Central memory CD8-positive, alpha-beta T cell (primary cell): Measurements from ENCODE around the gene SUPT7L.
"Not testable (repeated sequence)": the region's sequence is repeated elsewhere in the genome, so short reads cannot be mapped to it uniquely, and the experiment has no call there.

Experiments
- ATAC-seq: fragments of 150-1000 bp; cut with Tn5 transposase; replicated peaks from 2 replicates; pipeline ENCODE4 v1.10.0; 2022; ENCODE audit warnings: mild to moderate bottlenecking, moderate FRiP score, moderate number of reproducible peaks; ENCODE audit not compliant: poor library complexity, severe bottlenecking; ENCODE audit errors: extremely low read depth
- DNase-seq, 2 donors: peaks; one replicate each; pipeline ENCODE4 v3.0.0; 2021; ENCODE audit warnings: low spot score in 2 of 2
- H3K27ac Mint-ChIP-seq: one replicate; pipeline ENCODE4 v1.8.0; 2022; ENCODE audit warnings: low read depth, mild to moderate bottlenecking, moderate library complexity, mixed read lengths
- H3K27me3 Mint-ChIP-seq: one replicate; pipeline ENCODE4 v1.8.0; 2022; ENCODE audit warnings: mixed read lengths
- H3K36me3 Mint-ChIP-seq: one replicate; pipeline ENCODE4 v1.8.0; 2022; ENCODE audit warnings: mild to moderate bottlenecking, moderate library complexity, mixed read lengths; ENCODE audit not compliant: insufficient read depth
- H3K4me1 Mint-ChIP-seq: one replicate; pipeline ENCODE4 v1.8.0; 2022; ENCODE audit warnings: mixed read lengths
- H3K4me3 Mint-ChIP-seq: one replicate; pipeline ENCODE4 v1.8.0; 2022; ENCODE audit warnings: mild to moderate bottlenecking, moderate library complexity, mixed read lengths
- H3K9me3 Mint-ChIP-seq: one replicate; pipeline ENCODE4 v1.8.0; 2022; ENCODE audit warnings: mixed read lengths

Gene SUPT7L

GRCh38 chr2:27647737-27648136, 15.7 kb downstream of the SUPT7L start:
- no peak overlapping the region for H3K27ac Mint-ChIP-seq

GRCh38 chr2:27647289-27647688, 16.1 kb downstream of the SUPT7L start:
- Mint-ChIP-seq H3K27ac (no peak overlapping the region), H3K4me1 (no peaks in the 10 kb centered on the region), H3K27me3 (no peaks in the 10 kb centered on the region), H3K9me3 (no peaks in the 10 kb centered on the region), H3K36me3 (peaks cover 66% of the 10 kb centered on the region), H3K4me3 (no peak overlapping the region)
- ATAC-seq: no peak
- DNase-seq: no peak

More at GRCh38 chr2:27647737-27648136, 15.7 kb downstream of the SUPT7L start:
- Mint-ChIP-seq H3K27me3 (no peaks in the 10 kb centered on the region), H3K4me1 (no peaks in the 10 kb centered on the region), H3K4me3 (no peak overlapping the region), H3K36me3 (peaks cover 64% of the 10 kb centered on the region), H3K9me3 (no peaks in the 10 kb centered on the region)
- DNase-seq: no peak
- ATAC-seq: no peak

DNA sequence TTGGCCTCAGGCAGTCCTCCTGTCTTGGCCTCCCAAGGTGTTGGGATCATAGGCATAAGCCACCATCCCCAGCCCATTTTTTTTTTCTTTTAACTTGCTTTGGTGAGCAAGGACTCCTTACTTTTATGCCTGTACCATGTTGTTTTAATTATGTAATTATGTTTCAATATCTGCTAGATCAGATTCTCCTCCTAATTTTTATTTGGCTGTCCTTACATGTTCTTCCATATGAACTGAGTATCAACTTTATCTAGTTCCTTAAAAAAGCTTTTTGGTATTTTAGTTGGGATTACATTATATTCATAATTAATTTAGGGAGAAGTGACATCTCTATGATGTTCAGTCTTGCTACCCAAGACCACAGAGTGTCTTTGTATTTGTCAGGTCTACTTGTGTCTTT, 18.2 kb downstream of the SUPT7L start:
- DNase-seq (no peak), ATAC-seq (no peak)
- Mint-ChIP-seq H3K9me3 (no peaks in the 10 kb centered on the region), H3K4me3 (no peak overlapping the region), H3K27ac (no peak overlapping the region), H3K27me3 (no peaks in the 10 kb centered on the region), H3K36me3 (peaks cover 66% of the 10 kb centered on the region), H3K4me1 (no peaks in the 10 kb centered on the region)

GRCh38 chr2:27640722-27641245, 22.6 kb downstream of the SUPT7L start:
- no peaks in the 10 kb centered on the region for H3K9me3 Mint-ChIP-seq
- H3K27me3 Mint-ChIP-seq: no peaks in the 10 kb centered on the region
- peaks cover 66% of the 10 kb centered on the region for H3K36me3 Mint-ChIP-seq
- peaks cover 14% of the 10 kb centered on the region for H3K4me1 Mint-ChIP-seq
- DNase-seq: no peak
- no peak overlapping the region for H3K27ac Mint-ChIP-seq
- no peak overlapping the region for H3K4me3 Mint-ChIP-seq
- ATAC-seq: no peak

DNA sequence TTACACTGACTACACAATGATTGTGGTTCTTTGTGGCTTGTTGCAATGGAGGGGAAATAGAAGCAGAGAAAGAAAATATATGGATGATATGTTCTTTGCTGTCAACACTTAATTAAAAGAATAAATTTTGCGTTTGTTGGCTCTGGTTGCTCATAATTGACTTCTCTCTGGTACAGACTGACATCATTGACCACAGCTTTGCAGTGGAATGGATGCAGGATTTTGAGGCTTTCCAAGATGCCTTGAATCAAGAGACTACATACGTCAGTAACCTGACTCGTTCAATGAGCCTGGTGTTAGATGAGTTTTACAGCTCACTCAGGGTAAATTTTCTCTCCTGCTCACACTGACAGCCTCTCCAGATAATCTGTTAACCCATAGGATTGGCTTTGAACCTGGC, 24.7 kb downstream of the SUPT7L start:
- ATAC-seq (no peak), DNase-seq (no peak)
- Mint-ChIP-seq H3K27me3 (no peaks in the 10 kb centered on the region), H3K4me1 (peaks cover 17% of the 10 kb centered on the region), H3K9me3 (no peaks in the 10 kb centered on the region), H3K36me3 (peaks cover 73% of the 10 kb centered on the region), H3K27ac (no peak overlapping the region), H3K4me3 (no peak overlapping the region)

GRCh38 chr2:27638037-27638637, 25.3 kb downstream of the SUPT7L start:
- H3K36me3 Mint-ChIP-seq: peaks cover 71% of the 10 kb centered on the region
- H3K4me3 Mint-ChIP-seq: peak overlapping the region; percentile 12
- no peak for DNase-seq
- H3K4me1 Mint-ChIP-seq: peaks cover 18% of the 10 kb centered on the region
- H3K27ac Mint-ChIP-seq: peak overlapping the region; percentile 5
- H3K9me3 Mint-ChIP-seq: no peaks in the 10 kb centered on the region
- ATAC-seq: peak; percentile 86
- no peaks in the 10 kb centered on the region for H3K27me3 Mint-ChIP-seq

- Mint-ChIP-seq H3K27me3 (no peaks in the 10 kb centered on the region), H3K27ac (no peak overlapping the region), H3K9me3 (no peaks in the 10 kb centered on the region), H3K4me3 (no peak overlapping the region), H3K36me3 (peaks cover 67% of the 10 kb centered on the region), H3K4me1 (peaks cover 18% of the 10 kb centered on the region)
- DNase-seq (no peak), ATAC-seq (no peak)
Measured at GRCh38 chr2:27636766-27637165, 26.6 kb downstream of the SUPT7L start.

- DNase-seq: no peak
- H3K4me3 Mint-ChIP-seq: no peak overlapping the region
- ATAC-seq: no peak
- H3K4me1 Mint-ChIP-seq: peaks cover 25% of the 10 kb centered on the region
- no peaks in the 10 kb centered on the region for H3K9me3 Mint-ChIP-seq
- H3K27ac Mint-ChIP-seq: no peak overlapping the region
- peaks cover 57% of the 10 kb centered on the region for H3K36me3 Mint-ChIP-seq
- no peaks in the 10 kb centered on the region for H3K27me3 Mint-ChIP-seq
Measured at GRCh38 chr2:27634291-27634690, 29.1 kb downstream of the SUPT7L start.

DNA sequence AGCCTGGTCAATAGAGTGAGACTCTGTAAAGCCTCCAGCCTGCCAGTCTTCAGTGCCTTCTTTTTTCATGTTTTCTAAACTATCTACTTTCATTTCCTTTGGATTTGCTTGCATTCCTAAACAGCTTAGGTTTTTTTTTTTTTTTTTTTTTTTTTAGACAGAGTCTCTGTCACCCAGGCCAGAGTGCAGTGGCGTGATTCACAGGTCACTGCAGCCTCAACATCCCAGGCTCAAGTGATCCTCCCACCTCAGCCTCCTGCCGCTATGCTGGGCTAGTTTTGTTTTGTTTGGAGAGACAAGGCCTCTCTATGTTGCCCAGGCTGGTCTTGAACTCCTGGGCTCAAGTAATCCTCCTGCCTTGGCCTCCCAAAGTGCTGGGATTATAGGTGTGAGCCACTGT, 33.2 kb downstream of the SUPT7L start:
- DNase-seq, H3K27ac Mint-ChIP-seq, H3K9me3 Mint-ChIP-seq, H3K27me3 Mint-ChIP-seq, H3K4me3 Mint-ChIP-seq, ATAC-seq: not testable (repeated sequence)
- Mint-ChIP-seq H3K36me3 (peaks cover 27% of the 10 kb centered on the region), H3K4me1 (peaks cover 15% of the 10 kb centered on the region)

DNA sequence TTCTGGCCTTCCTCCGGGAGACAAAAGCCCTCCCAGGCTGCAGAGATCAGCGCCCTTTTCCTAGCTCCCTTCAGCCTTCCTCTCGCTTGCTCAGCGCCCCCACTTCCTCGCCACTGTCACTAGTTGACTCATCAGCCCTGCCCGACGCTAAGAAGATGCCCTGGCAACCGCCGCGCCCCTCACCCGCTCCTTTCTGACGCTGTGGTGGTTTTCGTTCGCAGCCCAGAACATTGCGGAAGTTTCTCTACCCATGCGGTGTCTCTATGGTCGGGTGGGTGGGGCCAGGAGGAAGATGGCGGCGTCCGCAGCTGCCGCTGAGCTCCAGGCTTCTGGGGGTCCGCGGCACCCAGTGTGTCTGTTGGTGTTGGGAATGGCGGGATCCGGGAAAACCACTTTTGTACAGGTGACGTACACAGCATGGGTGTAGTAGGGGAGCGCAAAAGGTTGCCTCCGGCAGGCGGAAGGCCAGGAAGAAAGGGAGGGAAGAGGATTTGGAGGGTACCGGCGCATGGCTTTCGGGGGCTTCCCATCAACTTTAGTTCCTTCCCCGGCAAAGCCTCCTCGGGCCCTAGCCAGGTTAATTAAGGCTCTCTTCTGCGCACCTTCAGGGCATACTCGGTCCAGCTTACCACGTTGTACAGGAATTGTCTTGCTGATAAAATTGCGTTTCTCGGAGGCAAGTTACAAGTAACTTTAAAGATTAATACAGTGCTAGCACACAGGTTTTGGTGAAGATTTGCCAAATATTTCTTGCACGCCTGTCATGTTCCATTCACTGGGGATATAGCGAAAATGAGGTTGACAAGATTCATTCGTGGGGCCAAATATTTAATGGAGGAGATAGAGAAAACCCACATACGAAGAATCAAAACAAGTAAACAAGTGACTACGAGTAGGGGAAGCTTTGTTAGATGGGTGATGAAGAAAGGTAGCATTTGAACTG, 34.4 kb downstream of the SUPT7L start, which contains the start of the genes CCDC121 and GPN1:
Gene CCDC121, minus strand, starts transcription at position 246 of the 943 bp plus-strand sequence. CDS start 1,213 bp downstream, outside the sequence.
Gene GPN1, plus strand, starts transcription at position 284 of the 943 bp plus-strand sequence. Its CDS starts 9 bp downstream, at position 293.
- Mint-ChIP-seq H3K36me3 (peaks cover 19% of the 10 kb centered on the region), H3K9me3 (no peaks in the 10 kb centered on the region), H3K4me1 (peaks cover 15% of the 10 kb centered on the region), H3K27me3 (no peaks in the 10 kb centered on the region), H3K4me3 (no peak within 1 kb of the TSS), H3K27ac (peak within 1 kb of the TSS; percentile 76)
- ATAC-seq (peak; percentile 100), DNase-seq (peak; percentile 86 to 94)

GRCh38 chr2:27627963-27628766, 35.2 kb downstream of the SUPT7L start:
- peak overlapping the region; percentile 76 for H3K27ac Mint-ChIP-seq
- peaks cover 15% of the 10 kb centered on the region for H3K36me3 Mint-ChIP-seq
- H3K27me3 Mint-ChIP-seq: no peaks in the 10 kb centered on the region
- H3K4me1 Mint-ChIP-seq: peaks cover 11% of the 10 kb centered on the region
- DNase-seq (peak in 1 of 2 donors; percentile 10), ATAC-seq (peak; percentile 12)
- H3K4me3 Mint-ChIP-seq: no peak overlapping the region
- H3K9me3 Mint-ChIP-seq: no peaks in the 10 kb centered on the region

DNA sequence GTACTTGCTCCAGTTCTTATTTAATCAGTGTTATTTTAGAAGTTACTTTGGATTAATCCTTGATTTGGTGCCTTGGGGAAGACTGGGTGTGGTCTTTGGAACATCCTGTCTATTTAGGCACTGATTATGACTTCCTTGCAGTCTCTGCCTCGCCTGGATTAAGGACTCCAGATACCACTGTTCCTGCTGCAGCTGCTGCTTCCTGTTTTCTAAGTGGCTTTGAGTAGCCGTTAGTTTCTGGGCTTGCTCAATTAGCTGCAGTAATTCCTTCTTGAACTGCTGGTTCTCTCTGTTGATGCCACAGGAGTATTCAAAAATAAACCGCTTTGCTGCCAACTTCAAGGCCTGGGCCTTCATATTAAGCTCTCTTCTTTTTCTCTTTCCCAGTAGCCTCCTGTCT, 36.5 kb downstream of the SUPT7L start:
- not testable (repeated sequence) for ATAC-seq, DNase-seq, H3K4me3 Mint-ChIP-seq, H3K9me3 Mint-ChIP-seq, H3K27me3 Mint-ChIP-seq
- H3K36me3 Mint-ChIP-seq: peaks cover 22% of the 10 kb centered on the region
- peak overlapping the region; percentile 76 for H3K27ac Mint-ChIP-seq
- H3K4me1 Mint-ChIP-seq: peaks cover 11% of the 10 kb centered on the region
